NK-92 (cell line): ENCODE data around the gene NHLH1.

Experiments
- DNase-seq: peaks from one replicate; lab custom pipeline; 2025; ENCODE audit not compliant: unreplicated experiment; lab: John Stamatoyannopoulos, UW

The NHLH1 gene

DNA sequence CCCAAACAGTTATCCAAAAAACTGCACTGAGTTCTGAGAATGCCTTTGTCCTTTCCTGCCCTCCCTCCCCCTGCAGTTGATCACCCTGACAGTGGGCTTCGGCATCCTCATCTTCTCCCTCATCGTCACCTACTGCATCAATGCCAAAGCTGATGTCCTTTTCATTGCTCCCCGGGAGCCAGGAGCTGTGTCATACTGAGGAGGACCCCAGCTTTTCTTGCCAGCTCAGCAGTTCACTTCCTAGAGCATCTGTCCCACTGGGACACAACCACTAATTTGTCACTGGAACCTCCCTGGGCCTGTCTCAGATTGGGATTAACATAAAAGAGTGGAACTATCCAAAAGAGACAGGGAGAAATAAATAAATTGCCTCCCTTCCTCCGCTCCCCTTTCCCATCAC lies 8.8 kb upstream of the NHLH1 start:
- no peak for DNase-seq

DNA sequence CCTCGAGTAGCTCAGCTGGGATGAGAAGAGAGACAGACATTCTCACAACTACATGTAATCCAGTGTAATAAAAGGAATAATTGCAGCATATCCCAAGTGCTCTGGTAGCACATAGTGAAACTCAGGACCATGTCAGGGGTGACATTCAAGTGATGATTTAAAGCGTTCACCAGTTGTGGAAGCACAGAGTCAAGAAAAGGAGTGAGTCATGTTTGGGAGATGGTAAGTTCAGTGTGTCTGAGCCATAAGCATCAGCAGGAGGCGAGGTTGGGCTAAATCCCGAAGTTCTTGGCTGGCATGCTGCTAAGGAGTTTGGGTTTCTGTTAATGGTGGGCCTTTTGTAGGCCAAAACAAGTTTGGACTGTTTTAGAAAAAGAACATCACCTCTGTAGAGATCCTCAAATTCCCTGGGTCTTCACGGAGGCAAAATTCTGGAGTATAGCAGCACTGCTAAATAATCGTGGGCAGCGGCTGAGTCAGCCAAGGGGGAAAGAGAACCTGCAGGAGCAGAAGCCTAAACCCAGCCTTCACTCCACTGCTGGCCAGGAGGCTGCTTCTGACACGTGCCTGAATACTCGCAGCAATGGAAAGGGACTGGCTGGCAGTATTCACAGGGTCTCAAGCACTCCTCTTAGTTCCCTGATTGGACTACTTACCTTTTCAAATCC lies 7.2 kb upstream of the NHLH1 start:
- DNase-seq, result no peak

DNA sequence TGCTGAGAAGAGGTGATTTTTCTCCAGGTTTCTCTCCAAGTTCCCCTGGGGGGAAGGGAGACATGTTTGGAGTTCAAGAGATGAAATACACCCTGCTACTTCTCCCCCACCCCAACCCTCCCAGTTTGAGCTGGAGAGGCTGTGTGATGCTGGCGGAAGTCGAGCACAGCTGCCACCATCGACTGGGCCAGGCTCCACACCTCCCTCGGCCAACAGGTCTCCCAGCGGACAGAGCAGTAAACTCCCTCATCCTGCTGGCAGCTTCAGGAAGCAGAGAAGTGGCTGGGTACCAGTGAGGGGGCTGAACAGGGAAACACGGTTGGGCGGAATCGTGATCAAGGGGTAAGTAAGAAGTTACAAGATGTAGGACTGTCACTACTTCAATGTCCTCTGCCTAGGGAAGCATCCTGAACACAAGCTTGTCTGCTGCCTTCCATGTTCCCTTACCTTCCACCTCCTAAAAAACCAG lies 6.6 kb upstream of the NHLH1 start:
- DNase-seq, result no peak

DNA sequence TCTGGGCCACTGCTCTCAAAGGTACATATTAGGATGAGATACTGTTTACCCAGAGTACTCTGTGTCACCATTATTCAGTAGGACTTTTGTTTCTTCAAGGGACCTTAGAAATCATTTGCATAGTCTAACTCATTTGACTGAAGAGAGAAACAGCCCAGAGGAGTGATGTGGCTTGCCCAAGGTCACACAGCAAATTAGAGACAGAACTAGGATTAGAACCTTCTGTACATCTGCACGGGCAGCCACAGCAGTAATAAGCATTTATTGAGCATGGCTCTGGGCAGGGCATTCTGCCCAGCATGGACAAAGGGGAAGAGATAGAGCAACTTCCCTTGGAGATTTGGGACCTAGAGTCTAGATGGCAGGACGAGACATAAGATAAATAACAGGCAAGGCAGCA lies 5.7 kb upstream of the NHLH1 start:
- no peak for DNase-seq

DNA sequence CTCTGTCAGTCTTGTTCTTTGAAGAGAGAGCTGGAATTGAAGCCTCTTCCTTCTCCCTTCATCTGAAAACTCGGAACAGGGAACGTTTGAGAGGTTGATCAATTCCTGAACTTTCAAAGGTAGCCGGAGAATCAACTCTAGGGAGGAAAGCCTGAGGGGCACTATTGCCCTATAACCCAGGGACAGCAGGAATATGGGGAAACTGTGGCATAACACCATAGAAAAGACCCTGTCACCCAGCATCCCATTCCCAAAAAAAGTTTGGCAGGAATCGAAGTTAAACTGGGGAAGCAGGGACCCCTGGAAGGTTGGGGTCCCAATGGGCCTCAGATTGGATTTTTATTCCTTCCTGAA lies 5.1 kb upstream of the NHLH1 start:
- DNase-seq, result no peak

DNA sequence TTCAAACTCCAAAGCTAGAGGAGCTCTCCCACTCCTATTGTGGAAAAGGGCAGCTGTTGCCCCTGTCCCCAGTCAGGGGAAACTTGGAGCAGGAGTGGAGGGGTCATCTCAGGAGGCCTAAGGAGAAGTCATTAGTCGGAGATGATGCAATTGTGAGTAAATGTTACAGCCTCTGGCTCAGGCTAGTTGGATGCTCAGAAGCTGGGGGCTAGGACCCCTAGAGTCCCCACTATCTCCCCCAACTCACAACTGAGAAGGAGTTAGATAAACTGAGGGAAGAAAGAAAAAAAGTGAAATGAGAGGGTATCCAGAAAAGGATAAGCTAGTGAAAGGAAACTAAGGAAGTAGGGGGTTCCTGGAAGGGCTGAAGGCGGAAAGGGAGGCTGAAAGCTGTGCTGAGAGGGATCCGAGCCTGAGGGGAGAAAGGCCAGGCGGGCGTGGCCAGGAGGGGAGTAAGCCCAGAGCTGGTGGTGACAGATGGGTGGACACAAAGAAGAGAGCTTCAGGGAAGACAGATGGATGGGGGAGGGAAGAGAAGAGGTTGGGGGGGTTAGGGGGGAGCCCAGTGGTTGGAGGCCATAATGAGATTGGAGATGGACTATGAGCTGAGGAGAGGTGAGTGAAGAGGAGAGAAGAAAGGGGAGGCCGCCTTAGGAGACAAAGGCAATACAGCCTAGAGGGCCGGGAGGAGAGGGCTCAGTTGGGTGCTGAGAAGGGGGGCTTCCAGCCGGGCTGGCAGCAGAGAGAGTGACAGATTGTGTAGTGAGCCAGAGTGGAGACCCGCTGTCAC lies 4.5 kb upstream of the NHLH1 start:
- no peak for DNase-seq

DNA sequence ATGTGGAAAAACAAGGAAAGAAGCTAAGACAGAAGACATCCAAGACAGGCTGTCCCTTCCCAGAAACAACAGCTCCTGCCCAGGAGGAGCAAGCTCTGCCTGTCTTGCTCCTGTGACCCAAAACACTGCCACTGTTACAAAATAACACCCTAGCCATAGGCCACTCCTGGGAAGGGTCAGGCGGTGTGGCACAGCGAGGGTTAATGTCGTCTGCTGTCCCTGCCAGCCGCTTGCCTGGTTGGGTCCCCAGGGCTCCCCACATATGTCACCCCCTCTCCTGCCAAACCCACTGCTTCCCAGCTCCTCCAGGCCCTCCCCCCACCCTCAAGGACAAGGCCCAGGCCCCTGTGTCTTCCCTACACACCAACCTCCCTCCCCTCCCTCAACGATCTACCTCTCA lies 3.9 kb upstream of the NHLH1 start:
- DNase-seq, result no peak

DNA sequence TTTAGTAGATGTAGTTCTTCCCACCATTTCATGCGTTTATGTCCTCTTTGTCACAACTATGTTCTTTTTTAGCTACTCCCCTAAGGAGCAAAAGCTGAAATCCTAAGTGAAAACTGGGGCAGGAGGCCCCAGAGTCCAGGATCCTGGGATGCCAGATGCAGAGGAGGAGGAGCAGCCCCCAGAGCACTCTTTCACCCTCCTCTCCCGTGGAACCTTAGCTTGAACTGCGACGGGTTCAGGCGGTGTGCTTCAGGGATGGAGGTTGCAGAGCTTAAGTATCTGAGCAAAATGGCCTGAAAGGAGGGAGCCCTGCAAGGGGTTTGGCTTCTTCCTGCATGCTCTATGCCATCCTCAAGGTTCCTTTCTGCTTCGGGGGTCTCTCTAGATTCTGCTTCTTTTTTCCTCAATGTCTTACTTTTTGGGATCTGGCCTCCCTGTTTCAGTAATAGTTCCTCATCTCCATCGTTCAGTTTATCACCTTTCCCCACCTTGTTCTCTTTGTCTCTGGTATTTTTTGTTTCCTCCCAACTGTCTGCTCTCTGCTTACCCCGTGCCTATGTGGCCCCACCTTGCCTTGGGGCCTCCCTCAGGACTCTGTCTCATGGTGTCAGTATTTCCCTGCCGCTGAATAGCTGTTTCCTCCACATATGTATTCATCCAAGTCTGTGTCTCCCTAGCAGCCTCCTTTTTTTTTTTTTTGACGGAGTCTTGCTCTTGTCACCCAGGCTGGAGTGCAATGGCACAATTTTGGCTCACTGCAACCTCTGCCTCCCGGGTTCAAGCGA lies 2.7 kb upstream of the NHLH1 start:
- DNase-seq, result no peak

DNA sequence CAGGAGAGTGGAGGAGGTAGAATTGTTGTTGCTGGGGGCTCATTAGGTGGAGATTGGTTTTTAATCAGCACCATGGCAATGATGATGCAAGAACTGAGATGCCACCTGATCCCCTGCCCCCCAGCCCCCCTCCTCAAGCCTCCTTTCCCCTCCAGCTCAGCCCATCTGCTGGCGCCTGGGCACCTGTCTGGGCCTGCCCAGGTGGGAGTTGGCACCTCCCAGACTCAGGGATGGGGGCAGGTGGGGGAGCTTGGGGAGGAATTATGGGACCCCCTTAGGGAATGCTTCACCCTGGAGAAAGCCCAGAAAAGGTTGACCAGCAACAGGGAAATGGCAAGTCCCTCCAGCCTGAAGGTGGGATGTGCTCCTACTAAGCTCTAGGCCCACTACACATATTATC lies 1.5 kb upstream of the NHLH1 start:
- no peak for DNase-seq

DNA sequence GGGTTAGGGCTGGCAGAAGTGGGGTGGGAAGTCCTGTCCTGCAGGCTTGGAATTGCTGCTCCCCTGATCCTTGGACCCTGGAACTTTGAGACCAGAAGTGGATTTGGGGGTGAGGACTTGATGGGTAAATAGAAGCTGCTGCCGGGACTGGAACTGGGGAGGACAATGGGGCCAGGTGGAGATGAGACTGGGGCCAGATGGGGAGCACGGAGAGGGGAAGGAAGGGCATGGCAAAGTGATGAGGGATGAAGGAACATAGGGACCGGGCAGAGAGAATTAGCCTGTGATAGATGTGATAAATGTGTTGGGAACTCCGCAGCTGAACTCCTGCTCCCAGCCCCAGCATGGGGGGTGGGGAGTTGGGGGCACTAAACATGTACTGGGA lies 637 bp downstream of the NHLH1 start:
- DNase-seq, result no peak

DNA sequence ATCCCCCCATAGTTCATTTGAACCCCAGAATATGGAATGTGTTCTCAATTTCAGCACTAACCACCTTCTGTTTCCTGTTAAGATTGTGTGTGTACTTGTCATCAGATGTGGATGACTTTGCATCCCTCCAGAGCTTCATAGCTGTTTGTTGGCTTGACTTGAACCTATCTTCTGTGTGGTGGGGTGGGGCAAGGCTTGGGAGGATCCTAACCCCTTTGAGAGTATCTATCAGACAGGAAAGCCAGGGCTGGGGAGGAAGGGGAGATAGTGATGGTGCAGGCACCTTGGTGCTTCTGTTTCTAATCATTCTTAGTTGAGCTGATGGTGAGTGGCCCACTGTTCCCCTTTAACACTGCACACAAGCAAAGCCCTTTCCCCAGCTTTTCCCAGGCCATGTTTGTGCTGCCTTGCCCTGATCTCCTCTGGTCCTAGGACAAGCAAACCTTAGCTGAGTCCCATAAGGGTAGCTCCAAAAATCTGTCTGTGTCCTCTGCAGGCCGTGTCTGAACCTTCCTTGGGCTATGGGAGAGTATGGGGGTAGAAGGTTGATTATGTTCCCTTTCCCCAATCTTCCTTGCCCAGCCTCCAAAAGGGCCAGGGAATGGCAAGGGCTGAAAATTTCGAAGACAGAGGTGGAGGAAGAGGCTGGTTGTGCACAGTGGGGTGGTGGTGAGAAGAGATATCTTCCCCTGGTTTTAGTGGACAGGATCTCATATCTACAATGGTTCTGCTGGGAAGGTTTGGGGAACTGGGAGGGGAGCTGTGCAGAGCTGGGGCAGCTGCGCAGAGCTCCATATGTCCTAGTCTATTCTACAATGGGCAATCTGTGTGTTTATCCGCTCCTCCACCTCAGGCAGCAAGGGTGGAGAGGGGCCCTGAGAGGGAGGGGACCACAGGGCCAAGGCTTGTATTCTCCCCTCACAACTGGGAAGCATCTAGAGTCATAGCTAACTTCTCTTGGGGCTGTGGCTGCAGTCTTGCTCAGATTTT lies 1.4 kb downstream of the NHLH1 start:
- DNase-seq, result no peak

DNA sequence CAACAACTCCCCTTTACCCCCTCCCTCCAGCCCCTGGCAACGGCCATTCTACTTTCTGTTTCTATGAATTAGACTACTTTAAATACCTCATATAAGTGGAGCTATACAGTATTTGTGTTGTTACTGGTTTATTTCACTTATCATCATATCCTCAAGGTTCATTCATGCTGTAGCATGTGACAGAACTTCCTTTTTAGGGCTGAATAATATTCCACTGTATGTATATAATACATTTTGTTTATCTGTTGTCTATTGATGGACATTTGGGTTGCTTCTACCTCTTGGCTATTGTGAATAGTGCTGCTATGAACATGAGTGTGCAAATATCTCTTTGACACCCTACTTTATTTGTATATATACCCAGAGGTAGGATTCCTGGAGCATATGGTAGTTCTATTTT lies 2.2 kb downstream of the NHLH1 start:
- DNase-seq, result no peak

DNA sequence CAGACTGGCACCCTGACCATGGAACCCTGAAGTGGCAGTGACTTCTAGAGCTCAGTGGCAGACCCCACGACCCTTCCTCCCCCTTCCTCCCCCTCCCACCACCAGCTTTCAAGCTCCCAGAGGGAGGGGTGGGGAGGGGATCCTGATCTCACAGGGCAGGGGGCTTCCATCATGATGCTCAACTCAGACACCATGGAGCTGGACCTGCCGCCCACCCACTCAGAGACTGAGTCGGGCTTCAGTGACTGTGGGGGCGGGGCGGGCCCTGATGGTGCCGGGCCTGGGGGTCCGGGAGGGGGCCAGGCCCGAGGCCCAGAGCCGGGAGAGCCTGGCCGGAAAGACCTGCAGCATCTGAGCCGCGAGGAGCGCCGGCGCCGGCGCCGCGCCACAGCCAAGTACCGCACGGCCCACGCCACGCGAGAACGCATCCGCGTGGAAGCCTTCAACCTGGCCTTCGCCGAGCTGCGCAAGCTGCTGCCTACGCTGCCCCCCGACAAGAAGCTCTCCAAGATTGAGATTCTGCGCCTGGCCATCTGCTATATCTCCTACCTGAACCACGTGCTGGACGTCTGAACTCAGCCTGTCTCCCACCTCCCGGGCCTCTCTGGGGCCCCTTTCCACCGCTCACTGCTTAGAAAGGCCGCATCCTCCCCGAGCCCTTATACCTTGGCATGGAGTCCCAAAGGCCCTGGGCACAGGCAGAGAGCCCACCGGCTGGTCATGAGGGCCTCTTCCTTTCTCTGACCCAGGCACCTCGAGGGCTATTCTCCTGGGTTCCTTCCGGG lies 3.9 kb downstream of the NHLH1 start:
- no peak for DNase-seq

DNA sequence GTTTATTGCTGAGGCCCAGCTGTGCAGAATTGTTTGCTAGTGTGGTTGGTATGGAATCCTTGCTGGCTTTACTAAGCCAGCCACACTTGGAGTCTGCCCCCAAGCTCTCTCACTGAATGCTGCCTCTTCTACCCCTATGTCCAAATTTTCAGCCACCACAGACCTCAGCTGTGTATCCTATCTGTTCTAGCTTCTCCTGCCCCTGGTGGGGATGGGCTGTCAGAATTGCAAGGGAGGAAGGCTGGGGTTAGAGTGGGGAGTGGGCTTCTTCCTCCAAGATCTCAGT lies 4.4 kb downstream of the NHLH1 start:
- no peak for DNase-seq

DNA sequence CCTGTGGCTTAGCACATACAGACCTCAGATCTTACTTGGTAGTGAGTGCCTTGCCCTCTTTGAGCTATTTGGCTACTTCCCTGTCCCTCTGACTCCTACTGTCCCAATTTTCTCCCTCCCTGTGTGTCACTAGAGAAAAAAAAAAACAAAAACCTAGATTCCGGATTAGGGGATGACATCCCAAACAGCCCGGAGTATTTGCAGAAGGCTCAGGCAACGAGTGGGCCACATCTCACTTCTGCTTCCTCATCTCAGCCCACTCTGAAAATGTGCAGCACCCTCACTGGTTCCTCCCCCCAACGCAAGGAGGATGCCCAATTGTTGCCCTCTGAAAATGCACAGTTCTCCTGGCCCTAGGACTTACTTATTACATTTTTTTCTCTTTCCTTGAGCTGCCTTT lies 4.9 kb downstream of the NHLH1 start:
- no peak for DNase-seq

DNA sequence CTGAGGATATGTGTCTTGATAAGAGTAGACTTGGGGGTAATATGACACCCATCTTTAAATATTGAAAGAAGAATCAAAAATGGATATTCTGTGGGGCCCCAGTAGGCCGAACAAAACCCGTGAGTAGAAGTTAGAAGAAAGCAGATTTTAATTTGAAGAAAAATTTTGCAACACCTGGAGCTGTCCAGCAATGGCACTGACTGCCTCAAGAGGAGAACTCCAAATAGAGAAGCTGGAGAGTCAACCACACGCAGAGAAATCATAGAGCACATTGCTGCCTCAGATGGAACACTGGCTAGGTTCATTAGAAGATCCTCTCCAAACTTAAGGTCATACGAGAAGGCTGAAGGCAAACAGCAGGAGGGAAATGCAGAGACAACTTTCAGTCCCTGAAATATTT lies 6.8 kb downstream of the NHLH1 start:
- no peak for DNase-seq

DNA sequence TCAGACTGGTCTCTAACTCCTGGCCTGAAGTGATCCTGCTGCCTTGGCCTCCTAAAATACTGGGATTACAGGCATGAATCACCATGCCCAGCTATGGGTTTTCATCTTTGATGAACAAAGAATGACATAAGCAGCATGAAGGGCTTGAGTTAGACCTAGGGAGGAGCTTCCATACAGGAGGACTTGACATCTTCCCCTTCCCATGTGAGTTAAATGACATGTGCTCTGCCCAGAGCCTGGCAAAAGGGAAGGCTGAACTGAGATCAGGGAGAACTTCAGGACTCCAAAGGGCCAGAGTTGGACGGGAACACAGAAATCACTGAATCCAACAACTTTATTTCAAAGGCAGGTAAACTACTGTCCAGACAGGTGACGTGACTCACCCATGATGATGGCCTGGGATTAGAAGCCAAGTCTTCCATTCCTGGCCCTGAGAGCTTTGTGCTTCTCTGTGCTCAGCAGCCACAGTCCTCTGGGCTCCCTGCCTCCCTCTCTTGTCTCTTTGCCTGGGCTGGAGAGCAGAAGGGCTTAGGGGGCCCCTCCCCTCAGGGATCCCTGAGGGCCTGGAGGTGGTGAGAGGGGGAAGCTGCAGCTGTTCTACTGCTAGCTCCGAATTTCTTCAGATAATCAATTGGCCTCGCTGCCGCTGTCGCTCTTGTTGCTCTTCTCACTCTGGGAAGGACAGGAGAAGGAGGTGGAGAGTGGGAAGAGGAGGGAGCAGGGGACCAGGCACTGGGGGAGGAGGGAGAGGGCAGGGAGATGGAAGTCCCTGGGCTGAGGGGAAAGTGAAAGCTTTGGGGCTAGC lies 7.6 kb downstream of the NHLH1 start:
- no peak for DNase-seq

DNA sequence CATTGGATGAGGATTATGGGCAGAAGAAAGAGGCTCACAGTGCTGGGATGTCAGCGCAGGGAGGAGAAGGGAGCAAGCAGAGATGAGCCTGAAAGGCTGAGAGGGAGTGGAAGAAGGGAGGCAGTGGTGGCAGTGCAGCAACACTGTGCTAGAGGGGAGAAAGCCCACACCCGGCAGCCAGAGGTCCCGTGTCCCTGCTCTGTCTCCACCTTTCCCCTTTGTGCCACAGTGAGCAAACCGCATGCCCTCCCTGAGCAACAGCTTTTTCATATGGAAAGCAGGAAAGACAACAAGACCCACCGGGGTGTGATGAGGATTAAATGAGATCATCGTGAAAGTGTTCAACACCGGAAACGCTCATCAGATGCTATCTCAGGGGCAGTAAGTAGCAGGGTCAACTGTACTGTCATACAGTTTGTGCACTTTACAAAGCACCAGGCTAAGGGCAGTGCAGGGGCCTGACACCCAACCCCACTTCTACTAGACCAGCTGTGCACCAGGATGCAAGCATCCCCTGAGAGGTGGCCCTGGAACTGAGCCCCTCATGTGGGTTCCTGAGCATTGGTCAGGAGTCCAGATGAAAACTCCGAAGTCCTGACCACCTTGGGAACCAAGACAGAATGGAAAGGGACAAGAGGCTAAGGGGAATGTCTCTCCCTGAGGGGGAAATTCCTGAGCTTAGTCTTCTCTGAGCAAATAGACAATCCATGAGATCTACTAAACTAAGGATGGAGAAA lies 9.1 kb downstream of the NHLH1 start:
- DNase-seq, result no peak
